HTERT RPE-1 (cell line): ENCODE measurements around the gene DLAT.
"Not testable (repeated sequence)": the region's sequence is repeated elsewhere in the genome, so short reads cannot be mapped to it uniquely, and the experiment has no call there.

Experiments
- in situ Hi-C: fragments of 300-500 bp; cut with MboI; formaldehyde crosslinking; loops from 4 replicates; pipeline ENCODE4 v1.14.3; 2020; ENCODE audit warnings: low sequenced_read_pairs

Gene DLAT

GRCh38 chr11:112024773-112025678 lies at the start of gene DLAT:
DLAT (plus strand) TSS chr11:112025408; CDS start chr11:112025473, 65 bp downstream.
- in situ Hi-C loops: no loop called here

- in situ Hi-C loops: no loop called here
These were observed 49.0 kb upstream of the DLAT start for GRCh38 chr11:111976119-111976766.

- in situ Hi-C loops: no loop called here
These were observed 48.5 kb upstream of the DLAT start for GRCh38 chr11:111976767-111977145.

GRCh38 chr11:111977146-111978027 lies 47.8 kb upstream of the DLAT start:
- in situ Hi-C loops: no loop called here

- in situ Hi-C loops: no loop called here
These were observed 47.0 kb upstream of the DLAT start for GRCh38 chr11:111978028-111978771.

- in situ Hi-C loops: no loop called here
These were observed 45.1 kb upstream of the DLAT start for GRCh38 chr11:111980062-111980461.

GRCh38 chr11:111981270-111981669 lies 43.9 kb upstream of the DLAT start:
- in situ Hi-C loops: no loop called here

GRCh38 chr11:111982019-111982464 lies 43.2 kb upstream of the DLAT start:
- in situ Hi-C loops: no loop called here

- in situ Hi-C loops: no loop called here
These were observed 42.5 kb upstream of the DLAT start for GRCh38 chr11:111982541-111983186.

GRCh38 chr11:111983187-111983986 lies 41.8 kb upstream of the DLAT start:
- in situ Hi-C loops: no loop called here

GRCh38 chr11:111986589-111986988 lies 38.6 kb upstream of the DLAT start:
- in situ Hi-C loops: no loop called here

- in situ Hi-C loops: no loop called here
These were observed 34.8 kb upstream of the DLAT start for GRCh38 chr11:111990381-111990780.

- in situ Hi-C loops: no loop called here
These were observed 32.9 kb upstream of the DLAT start for GRCh38 chr11:111992206-111992855.

- in situ Hi-C loops: no loop called here
These were observed 29.1 kb upstream of the DLAT start for GRCh38 chr11:111996129-111996528.

GRCh38 chr11:111996669-111997068 lies 28.5 kb upstream of the DLAT start:
- in situ Hi-C loops: not testable (repeated sequence)

- in situ Hi-C loops: no loop called here
These were observed 26.1 kb upstream of the DLAT start for GRCh38 chr11:111999111-111999510.

- in situ Hi-C loops: no loop called here
These were observed 24.5 kb upstream of the DLAT start for GRCh38 chr11:112000703-112001102.

GRCh38 chr11:112002491-112003216 lies 22.6 kb upstream of the DLAT start:
- in situ Hi-C loops: no loop called here
